Lung (tissue), 12 donors: ENCODE measurements around the gene GLRA1. TPM values are rescaled to one million over a fixed set of nuclear protein-coding genes. Genes with fewer than 3 reads are reported as not detected.

Experiments
- ATAC-seq: fragments of 200-7000 bp; cut with Tn5 transposase; one replicate; pipeline ENCODE4 v1.9.1; 2020; ENCODE audit warnings: moderate number of reproducible peaks; ENCODE audit not compliant: insufficient read depth, low FRiP score
- DNase-seq, 3 donors: peaks; one replicate each; pipeline ENCODE4 v3.0.0-alpha.2; 2013 to 2017
- H3K27ac ChIP-seq, 2 donors: one replicate each; pipeline ENCODE4 v1.5.1; 2013; ENCODE audit warnings: mild to moderate bottlenecking in 2 of 2, moderate library complexity in 2 of 2, control low read depth in 1 of 2, inconsistent platforms in 1 of 2, low read depth in 1 of 2, low read length in 1 of 2
- H3K27me3 ChIP-seq, 3 donors: one replicate each; pipeline ENCODE4 v1.5.1; 2013; ENCODE audit warnings: low read length in 2 of 3; ENCODE audit not compliant: control insufficient read depth in 3 of 3, insufficient read depth in 3 of 3
- H3K36me3 ChIP-seq, 4 donors: one replicate each; pipeline ENCODE4 v1.5.1; 2013; ENCODE audit warnings: low read length in 4 of 4, mild to moderate bottlenecking in 1 of 4, moderate library complexity in 1 of 4; ENCODE audit not compliant: control insufficient read depth in 4 of 4, insufficient read depth in 4 of 4
- H3K4me1 ChIP-seq, 5 donors: one replicate each; pipeline ENCODE4 v1.5.1; 2013; ENCODE audit warnings: low read length in 5 of 5, mild to moderate bottlenecking in 2 of 5, moderate library complexity in 1 of 5; ENCODE audit not compliant: control insufficient read depth in 5 of 5, insufficient read depth in 5 of 5
- H3K4me3 ChIP-seq: one replicate; pipeline ENCODE4 v1.5.1; 2013; ENCODE audit warnings: mild to moderate bottlenecking, control low read depth, moderate library complexity
- H3K9ac ChIP-seq, 2 donors: one replicate each; pipeline ENCODE4 v1.5.1; 2013; ENCODE audit warnings: low read length in 2 of 2, control low read depth in 1 of 2; ENCODE audit not compliant: insufficient read depth in 1 of 2
- H3K9me3 ChIP-seq, 4 donors: one replicate each; pipeline ENCODE4 v1.5.1; 2013; ENCODE audit warnings: low read length in 3 of 4, mild to moderate bottlenecking in 1 of 4, moderate library complexity in 1 of 4; ENCODE audit not compliant: control insufficient read depth in 4 of 4, insufficient read depth in 3 of 4
- WGBS, 2 donors: extraction: QIAGEN DNeasy Blood & Tissue Kit; methylation state at CpG; one replicate each; pipeline ENCODE4 v1.1.7; 2013; 5-methylcytosine and 5-hydroxymethylcytosine counted together
- polyA plus RNA-seq, 2 donors: library from polyadenylated mRNA; stranded (reverse); fragments of 200-250 nt; gene quantifications; one replicate each; pipeline ENCODE4 v1.2.1, GENCODE V29; 2013
- total RNA-seq, 2 donors: library from RNA; depleted of rRNA in 1 of 2; stranded (reverse); fragments of >200 nt in 1 of 2; gene quantifications; one replicate each; pipeline ENCODE4 v1.2.1, GENCODE V29; 2014 to 2021
- TF ChIP-seq, protein P1 (sequence below): IDR thresholded peaks from 2 replicates; pipeline ENCODE4 v1.5.1; 2012; ENCODE audit warnings: mild to moderate bottlenecking; ENCODE audit errors: control extremely low read depth, extremely low read depth
- donor health status: control.
- donor health status: control.
- donor health status: Bipolar disorder and iron deficiency.
- donor health status: healthy.
- donor health status: DM: yes; HTN: yes; CAD: no.

Gene GLRA1
- total and polyA plus RNA-seq, 4 donors, result not detected

DNA sequence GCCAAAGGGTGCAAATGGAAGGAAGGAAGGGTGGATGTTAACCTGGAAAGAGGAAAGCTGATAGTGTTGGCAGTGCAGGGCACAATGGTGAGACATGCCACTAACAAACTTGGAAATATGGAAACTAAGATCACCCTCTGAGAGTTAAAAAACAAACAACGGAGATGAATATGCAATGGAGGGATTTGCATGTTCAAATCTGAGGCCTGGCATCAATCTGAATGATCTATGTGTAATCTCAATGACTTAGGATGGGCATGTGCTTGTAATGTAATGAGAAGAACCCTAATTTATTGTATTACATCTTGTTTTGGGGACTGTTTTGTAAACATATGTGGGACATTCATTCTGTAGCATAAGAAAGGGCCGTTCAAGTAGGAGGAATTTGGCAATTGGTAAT is 54.4 kb downstream of the GLRA1 start:
- no peak for ATAC-seq

DNA sequence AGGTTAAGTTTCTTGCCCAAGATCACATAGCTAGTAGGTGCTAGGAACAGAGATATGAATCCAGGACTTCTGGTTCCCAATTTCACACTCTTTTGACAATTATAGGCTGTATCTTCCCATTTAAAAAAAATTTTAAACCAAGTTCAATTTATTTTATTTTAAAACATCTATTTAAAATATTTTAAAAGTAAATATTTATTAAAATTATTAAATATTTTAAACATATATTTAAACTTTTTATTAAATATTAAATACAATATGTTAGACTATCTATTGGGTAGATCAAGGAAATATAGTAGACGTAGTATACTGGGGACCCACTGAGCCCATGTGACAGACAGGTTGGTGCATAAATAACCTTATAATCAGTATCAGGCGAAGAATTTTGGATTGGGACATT is 54.8 kb downstream of the GLRA1 start:
- ATAC-seq (no peak), DNase-seq (no peak)
- Histone ChIP-seq H3K27ac (no peak overlapping the region), H3K9ac (no peak overlapping the region), H3K4me1 (peaks cover 0 to 4% (median 0%) of the 10 kb centered on the region in 5 donors), H3K9me3 (no peaks in the 10 kb centered on the region), H3K27me3 (no peaks in the 10 kb centered on the region), H3K4me3 (no peak overlapping the region), H3K36me3 (no peaks in the 10 kb centered on the region)
- 88 to 94% methylated on average over 2 of the region's 2 CpGs for WGBS, 2 donors
- TF ChIP-seq, protein P1, sequence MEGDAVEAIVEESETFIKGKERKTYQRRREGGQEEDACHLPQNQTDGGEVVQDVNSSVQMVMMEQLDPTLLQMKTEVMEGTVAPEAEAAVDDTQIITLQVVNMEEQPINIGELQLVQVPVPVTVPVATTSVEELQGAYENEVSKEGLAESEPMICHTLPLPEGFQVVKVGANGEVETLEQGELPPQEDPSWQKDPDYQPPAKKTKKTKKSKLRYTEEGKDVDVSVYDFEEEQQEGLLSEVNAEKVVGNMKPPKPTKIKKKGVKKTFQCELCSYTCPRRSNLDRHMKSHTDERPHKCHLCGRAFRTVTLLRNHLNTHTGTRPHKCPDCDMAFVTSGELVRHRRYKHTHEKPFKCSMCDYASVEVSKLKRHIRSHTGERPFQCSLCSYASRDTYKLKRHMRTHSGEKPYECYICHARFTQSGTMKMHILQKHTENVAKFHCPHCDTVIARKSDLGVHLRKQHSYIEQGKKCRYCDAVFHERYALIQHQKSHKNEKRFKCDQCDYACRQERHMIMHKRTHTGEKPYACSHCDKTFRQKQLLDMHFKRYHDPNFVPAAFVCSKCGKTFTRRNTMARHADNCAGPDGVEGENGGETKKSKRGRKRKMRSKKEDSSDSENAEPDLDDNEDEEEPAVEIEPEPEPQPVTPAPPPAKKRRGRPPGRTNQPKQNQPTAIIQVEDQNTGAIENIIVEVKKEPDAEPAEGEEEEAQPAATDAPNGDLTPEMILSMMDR, result no peak

More for the DNA sequence above, 54.4 kb downstream of the GLRA1 start:
- TF ChIP-seq, protein P1, result no peak
- no peak overlapping the region for H3K9ac ChIP-seq
- no peak overlapping the region for H3K4me3 ChIP-seq
- H3K27ac ChIP-seq, result no peak overlapping the region
- H3K27me3 ChIP-seq, result no peaks in the 10 kb centered on the region
- H3K4me1 ChIP-seq, result peaks cover 0 to 1% (median 0%) of the 10 kb centered on the region in 5 donors
- 88 to 94% methylated on average over 2 of the region's 2 CpGs for WGBS, 2 donors
- H3K36me3 ChIP-seq, result no peaks in the 10 kb centered on the region
- no peaks in the 10 kb centered on the region for H3K9me3 ChIP-seq
- DNase-seq, result no peak

DNA sequence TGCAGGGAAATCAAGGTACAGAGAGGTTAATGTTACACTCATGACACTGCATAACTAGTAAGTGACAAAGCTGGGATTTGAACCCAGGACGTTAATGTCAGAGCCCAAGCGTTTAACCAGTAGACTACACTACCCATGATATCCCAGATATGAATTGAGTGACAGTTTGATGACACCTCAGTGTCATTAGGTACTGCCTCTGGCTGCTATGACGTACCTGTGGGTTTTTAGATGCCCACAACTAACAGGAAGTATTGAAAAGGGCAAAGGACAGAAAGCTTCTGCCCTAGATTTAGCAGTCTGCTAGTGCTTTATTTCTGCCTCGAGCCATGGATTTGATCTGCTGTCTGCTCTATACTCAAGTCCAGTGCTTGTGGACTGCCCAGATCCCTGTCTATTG is 56.2 kb downstream of the GLRA1 start:
- Histone ChIP-seq H3K9ac (no peak overlapping the region), H3K27me3 (no peaks in the 10 kb centered on the region), H3K9me3 (no peaks in the 10 kb centered on the region), H3K27ac (no peak overlapping the region), H3K36me3 (no peaks in the 10 kb centered on the region), H3K4me1 (peaks cover 0 to 7% (median 0%) of the 10 kb centered on the region in 5 donors), H3K4me3 (no peak overlapping the region)
- ATAC-seq (no peak), DNase-seq (no peak)
- WGBS, 2 donors, result 82 to 84% methylated on average over 4 of the region's 4 CpGs
- TF ChIP-seq, protein P1, result no peak
